GM21825 (cell line): Measurements from ENCODE around the gene PLBD2.

Source experiments
- ATAC-seq: cut with Tn5 transposase; IDR thresholded peaks from one replicate; pipeline ENCODE4 v1.9.1; 2021; ENCODE audit warnings: mild to moderate bottlenecking, moderate library complexity; ENCODE audit not compliant: unreplicated experiment

Gene PLBD2

DNA sequence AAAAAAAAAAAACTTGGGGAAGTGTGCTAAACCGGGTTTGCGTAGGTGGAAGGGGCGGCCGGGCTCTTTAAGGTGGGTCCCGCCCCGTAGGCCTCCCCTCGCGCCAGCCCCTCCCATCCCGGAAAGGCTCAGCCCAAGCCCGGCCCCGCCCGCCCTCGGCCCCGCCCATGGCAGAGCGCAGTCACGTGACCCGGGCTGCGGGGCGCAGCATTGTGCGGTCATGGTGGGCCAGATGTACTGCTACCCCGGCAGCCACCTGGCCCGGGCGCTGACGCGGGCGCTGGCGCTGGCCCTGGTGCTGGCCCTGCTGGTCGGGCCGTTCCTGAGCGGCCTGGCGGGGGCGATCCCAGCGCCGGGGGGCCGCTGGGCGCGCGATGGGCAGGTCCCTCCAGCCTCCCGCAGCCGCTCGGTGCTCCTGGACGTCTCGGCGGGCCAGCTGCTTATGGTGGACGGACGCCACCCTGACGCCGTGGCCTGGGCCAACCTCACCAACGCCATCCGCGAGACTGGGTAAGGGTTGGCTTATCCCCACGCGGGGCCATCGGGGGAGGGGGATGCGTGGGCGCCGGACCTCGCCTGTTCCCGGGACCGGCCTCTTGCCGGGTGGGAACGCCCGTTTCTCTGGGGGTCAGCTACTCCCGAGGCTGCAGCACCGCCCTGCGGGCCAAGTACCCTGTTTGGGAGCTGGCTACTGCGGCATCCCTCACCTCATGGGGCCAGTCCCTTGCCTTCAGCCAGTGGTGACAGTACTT lies at the start of gene PLBD2:
Gene PLBD2 (plus strand): TSS at position 207 of the 752 bp plus-strand sequence. CDS start 14 bp downstream, at position 221.
- peak; percentile 92 for ATAC-seq

- no peak for ATAC-seq
Observed at GRCh38 chr12:113310489-113310888, 47.9 kb upstream of the PLBD2 start.

DNA sequence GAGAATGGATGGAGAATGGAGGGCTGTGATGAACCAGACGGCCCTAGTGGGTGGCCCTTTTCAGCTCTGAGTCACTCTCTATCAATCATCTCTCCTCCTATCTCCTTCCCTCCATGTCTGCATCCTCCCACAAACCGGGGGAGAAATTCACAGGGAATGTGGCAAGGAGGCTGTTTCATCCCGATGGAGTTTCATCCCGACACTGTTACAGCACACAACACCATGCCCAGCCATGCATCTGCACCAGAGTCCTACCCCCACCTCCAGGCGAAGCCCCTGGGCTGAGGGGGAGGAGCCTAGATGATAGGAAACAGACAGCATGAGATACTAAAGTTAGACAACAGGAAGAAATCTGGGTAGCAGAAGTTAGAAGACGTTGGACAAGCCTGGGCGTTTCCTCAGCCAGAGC lies 44.3 kb upstream of the PLBD2 start:
- ATAC-seq: no peak

GRCh38 chr12:113315358-113315757 lies 43.0 kb upstream of the PLBD2 start:
- no peak for ATAC-seq

DNA sequence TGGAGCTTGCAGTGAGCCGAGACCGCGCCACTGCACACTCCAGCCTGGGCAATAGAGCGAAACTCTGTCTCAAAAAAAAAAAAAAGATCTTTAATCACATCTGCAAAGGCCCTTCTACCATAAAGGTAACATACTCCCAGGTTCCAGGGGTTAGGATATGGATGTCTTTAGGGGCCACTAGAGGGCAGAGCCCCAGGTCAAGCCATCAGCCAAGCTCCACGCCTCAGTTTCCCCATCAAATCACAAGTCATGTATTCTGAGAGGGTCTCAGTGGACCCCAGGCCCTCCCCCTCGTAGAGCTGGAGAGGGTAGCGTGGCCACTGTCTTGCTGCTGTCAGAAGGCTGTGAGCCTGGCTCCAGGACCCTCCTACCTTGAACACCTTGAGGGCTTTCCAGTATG lies 42.2 kb upstream of the PLBD2 start:
- no peak for ATAC-seq

- ATAC-seq: no peak
Observed at GRCh38 chr12:113317122-113317521, 41.3 kb upstream of the PLBD2 start.

DNA sequence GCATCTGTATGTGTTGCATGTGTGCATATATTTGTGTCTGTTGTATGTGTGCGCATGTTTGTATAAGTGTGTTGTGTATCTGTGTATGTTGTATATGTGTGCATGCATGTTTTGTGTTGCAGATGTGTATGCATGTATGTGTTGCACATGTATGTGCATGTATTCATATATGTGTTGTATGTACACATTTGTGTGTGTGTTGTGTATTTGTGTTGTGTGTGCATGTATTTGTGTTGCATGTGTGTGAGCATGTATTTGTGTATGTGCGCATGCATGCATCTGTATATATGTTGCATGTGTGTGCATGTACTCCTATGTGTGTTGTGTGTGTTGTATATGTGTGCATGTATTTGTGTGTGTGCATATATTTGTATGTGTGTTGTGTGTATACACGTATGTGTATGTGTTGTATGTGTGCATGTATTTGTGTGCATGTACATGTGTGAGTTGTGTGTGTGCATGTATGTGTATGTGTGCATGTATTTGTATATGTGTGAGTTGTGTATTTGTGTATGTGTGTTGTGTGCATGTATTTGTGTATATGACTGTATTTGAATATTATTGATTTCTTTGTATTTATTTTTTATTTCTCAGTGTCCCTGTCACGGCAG lies 40.2 kb upstream of the PLBD2 start:
- ATAC-seq: no peak

GRCh38 chr12:113318900-113319628 lies 39.3 kb upstream of the PLBD2 start:
- ATAC-seq: no peak

GRCh38 chr12:113320401-113320800 lies 38.0 kb upstream of the PLBD2 start:
- no peak for ATAC-seq

DNA sequence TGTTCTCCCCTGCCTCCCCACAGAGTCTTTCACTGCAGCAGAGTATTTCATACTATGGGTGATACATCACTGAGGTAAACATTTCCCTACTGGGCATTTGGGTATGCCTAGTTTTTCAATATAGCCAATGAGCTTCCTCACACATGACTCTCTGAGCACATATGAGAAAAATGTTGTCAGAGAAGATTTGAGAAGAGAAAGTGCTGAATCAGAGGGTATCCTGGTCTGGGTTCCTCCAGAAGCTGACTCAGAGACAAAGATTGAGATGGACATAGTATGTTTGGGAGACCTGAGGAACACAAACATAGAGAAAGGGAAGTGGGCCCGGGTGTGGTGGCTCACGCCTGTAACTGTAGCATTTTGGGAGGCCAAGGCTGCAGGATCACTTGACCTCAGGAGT lies 36.0 kb upstream of the PLBD2 start:
- ATAC-seq: no peak

GRCh38 chr12:113325916-113326315 lies 32.5 kb upstream of the PLBD2 start:
- no peak for ATAC-seq

GRCh38 chr12:113326775-113327395 lies 31.5 kb upstream of the PLBD2 start:
- no peak for ATAC-seq

- ATAC-seq: no peak
Observed at GRCh38 chr12:113328368-113328889, 30.0 kb upstream of the PLBD2 start.

DNA sequence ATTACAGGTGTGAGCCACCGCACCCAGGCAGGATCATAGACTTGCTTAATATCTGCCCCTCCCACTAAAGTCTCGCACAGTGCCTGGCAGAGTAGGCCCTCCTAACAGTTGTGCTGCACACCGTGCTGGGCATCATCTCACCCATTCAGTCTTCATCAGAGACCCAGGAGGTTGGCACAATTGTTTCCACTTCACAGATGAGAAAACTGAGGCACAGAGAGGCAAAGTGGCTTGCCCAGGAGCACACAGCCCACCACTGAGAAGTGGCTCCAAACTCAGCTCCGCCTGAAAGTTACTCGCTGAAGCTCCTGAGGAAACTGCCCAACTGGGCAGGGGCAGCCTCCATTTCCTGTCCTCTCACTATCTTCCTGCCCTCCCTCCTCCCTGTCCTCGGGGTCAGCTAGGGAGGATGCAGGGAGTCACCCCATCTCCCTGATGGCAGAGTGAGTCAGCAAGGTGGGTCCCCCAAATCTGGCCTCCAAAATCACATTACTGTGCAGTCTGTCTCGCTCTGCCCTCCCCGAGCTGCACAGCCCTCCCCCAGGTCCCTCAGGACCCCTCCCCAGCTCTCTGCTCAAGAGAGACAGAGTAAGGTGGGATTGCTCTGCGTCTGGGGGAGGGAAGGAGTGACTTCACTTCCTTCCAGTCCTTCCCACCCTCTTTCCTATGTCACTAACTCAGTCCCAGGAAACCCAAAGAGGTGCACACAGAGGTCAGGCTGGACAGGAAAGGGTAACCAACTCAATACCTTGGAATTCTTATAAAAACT lies 29.2 kb upstream of the PLBD2 start:
- ATAC-seq: no peak

- no peak for ATAC-seq
Observed at GRCh38 chr12:113329791-113330417, 28.5 kb upstream of the PLBD2 start.

DNA sequence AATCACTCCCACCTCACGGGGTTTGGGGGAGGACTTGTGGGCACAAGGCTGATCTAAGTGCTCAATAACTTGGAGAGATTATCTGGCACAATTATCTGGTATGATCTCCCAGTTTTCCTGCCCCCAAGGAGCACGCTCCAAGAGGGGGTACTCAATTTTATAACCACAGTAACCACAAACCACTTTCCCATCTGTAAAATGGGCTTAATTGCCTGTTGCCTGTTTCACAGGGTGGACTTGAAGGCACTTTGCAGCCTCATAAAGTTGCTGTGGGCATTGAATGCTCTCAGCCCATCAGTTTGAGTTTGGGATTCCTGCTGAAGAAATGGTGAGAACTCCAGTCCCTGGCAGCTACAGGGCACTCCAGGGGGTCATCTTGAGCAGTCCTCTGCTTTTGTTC lies 27.9 kb upstream of the PLBD2 start:
- ATAC-seq: no peak

- ATAC-seq: no peak
Observed at GRCh38 chr12:113332688-113333417, 25.5 kb upstream of the PLBD2 start.

GRCh38 chr12:113333418-113333750 lies 25.0 kb upstream of the PLBD2 start:
- ATAC-seq: no peak
